GM18868 (cell line): ENCODE results near the gene IER3.

ENCODE experiments used
- ATAC-seq: cut with Tn5 transposase; IDR thresholded peaks from one replicate; pipeline ENCODE4 v1.9.1; 2021; ENCODE audit warnings: mild to moderate bottlenecking, moderate library complexity; ENCODE audit not compliant: unreplicated experiment

The IER3 gene

GRCh38 chr6:30709101-30709868 is 35.1 kb downstream of the IER3 start:
- ATAC-seq = no peak

- ATAC-seq = no peak
Measured at GRCh38 chr6:30707281-30707850, 37.0 kb downstream of the IER3 start.

GRCh38 chr6:30705620-30706019 is 38.7 kb downstream of the IER3 start:
- no peak for ATAC-seq

- no peak for ATAC-seq
Measured at GRCh38 chr6:30703821-30704220, 40.5 kb downstream of the IER3 start.

DNA sequence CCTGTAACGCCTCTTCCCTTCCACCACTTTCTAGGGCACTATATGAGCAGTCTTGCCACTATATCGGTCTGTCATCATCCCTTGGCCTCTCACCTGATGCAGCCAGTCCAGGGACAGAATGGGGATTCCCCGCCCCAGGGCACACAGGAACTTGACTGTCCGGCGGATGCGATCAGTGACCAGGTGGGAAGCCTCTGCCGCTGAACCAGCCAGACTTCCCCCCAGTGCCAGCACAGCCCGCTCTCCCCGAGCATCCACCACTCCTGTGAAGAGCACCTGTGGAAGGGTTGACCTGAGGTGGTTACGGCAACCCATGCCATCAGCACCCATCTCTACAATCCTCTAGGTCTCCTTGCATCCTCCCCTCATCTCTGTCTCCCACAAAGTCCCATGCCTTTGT is 41.3 kb downstream of the IER3 start:
- ATAC-seq = no peak

DNA sequence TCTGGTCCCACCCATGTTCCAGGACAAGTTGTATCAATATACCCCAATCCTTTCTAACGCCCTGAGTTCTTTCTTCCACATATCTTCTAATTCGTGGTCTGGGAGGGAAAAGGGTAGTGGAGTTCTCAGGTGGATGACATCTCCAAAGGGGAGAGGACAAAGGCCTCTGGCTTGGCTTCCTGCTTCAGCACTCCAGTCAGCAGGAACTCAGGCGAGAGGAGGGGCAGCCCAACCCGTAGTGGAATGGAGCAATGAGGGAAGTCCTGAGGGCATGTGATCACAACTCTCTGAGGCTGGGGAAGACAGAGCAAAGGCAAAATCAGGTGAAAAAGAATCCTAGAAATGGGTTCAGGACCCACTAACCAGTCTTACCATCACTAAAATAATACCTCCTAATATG is 44.0 kb downstream of the IER3 start:
- ATAC-seq = no peak

- no peak for ATAC-seq
Measured at GRCh38 chr6:30696432-30696831, 47.9 kb downstream of the IER3 start.
